ENCODE measurements around the gene PER1.
A peak's percentile ranks its signal among the peaks of the same experiment; 100 is the strongest.

The PER1 gene

DNA sequence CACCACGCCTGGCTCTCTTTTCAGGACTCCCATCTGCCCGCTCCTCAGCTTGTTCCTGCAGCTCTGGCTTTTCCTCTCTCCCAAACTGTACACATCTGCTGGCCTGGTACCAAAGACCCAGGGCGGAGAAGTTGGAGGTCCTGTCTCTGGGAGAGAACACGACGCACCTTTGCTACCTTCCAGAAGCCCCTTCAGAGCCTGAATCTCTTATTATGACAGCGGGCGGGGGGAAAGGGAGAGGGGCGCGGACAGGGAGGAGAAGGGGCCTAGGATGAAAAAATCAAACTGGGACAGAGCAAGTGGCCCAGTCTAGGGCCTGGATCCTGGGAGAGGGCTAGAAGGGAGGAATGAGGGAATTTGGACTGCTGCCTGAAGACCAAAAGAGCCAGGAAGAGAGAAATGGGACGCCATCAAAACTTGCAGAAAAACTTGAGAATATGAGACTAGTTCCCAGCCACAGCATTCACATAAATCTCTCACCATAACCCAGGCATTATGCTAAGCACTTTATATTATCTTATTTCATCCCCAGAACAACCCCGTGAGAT is 2.5 kb upstream of the PER1 start:
- DNase-seq (ENCODE audit: low spot score) = no peak

- peak; percentile 87 for DNase-seq (ENCODE audit: low spot score)
These were observed 1.9 kb upstream of the PER1 start for GRCh38 chr17:8153957-8154607.

DNA sequence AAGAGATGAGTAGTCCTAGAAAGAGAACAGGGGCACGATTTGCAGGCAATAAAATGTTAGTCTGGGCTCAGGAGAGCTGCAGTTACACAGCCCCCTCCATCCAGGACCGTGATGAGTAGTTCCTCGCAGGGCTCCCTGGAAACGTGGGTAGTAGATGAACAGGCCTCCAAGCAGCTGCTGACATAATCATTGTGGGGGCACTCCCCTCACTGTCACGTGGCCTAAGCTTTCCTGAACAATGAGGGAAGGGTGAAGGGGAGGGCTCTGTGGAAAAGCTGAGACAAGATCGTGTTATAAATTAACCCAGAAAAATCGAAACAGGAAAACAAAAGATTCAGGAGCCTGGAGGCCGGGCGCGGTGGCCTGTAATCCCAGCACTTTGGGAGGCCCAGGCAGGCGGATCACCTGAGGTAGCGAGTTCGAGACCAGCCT is 1.3 kb upstream of the PER1 start:
- no peak for DNase-seq (ENCODE audit: low spot score)

DNA sequence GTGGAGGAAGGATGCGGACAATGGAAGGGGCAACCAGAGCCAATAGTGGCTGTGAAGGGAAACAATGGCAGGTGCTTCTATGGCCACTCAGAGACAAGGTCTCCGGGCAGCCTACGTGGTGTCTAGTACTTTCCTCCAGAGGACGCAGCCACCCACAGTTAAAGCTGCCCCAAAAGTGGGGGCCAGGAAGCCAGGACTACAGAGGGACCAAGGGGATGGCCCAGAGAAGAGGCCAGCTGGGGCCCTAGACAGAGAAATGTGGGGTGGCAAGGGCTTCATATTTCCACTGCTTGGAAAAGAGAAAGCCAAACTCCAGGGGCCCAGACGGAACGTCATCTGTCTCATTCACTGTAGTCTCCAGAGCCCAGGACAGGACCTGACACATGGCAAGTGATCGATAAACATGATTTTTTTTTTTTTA is 837 bp upstream of the PER1 start:
- DNase-seq (ENCODE audit: low spot score) = no peak

DNA sequence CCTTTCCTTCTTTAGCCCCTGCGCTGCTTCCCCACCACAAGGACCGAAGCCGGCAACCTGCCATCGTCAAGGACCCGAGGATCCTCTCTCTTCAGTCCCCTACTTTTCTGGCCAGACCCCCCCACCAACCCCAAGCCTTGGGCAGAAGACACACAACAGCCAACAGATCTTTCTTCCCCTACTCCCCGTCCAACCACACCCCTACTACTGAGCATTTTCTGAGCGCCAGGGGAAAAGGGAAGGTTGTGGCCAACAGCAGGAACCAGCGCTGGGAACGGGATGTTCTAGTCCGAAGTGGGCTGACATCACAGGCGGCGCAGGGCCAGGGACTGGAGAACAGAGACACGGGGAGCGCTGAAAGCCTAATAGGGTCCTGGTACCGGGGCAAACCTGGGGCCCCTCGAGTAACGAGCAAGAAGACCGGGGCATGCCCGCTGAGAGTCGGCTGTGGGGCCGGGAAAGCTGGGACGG is 528 bp downstream of the PER1 start:
- DNase-seq (ENCODE audit: low spot score) = no peak

GRCh38 chr17:8151120-8151640 is 1.0 kb downstream of the PER1 start:
- DNase-seq (ENCODE audit: low spot score) = peak; percentile 90

DNA sequence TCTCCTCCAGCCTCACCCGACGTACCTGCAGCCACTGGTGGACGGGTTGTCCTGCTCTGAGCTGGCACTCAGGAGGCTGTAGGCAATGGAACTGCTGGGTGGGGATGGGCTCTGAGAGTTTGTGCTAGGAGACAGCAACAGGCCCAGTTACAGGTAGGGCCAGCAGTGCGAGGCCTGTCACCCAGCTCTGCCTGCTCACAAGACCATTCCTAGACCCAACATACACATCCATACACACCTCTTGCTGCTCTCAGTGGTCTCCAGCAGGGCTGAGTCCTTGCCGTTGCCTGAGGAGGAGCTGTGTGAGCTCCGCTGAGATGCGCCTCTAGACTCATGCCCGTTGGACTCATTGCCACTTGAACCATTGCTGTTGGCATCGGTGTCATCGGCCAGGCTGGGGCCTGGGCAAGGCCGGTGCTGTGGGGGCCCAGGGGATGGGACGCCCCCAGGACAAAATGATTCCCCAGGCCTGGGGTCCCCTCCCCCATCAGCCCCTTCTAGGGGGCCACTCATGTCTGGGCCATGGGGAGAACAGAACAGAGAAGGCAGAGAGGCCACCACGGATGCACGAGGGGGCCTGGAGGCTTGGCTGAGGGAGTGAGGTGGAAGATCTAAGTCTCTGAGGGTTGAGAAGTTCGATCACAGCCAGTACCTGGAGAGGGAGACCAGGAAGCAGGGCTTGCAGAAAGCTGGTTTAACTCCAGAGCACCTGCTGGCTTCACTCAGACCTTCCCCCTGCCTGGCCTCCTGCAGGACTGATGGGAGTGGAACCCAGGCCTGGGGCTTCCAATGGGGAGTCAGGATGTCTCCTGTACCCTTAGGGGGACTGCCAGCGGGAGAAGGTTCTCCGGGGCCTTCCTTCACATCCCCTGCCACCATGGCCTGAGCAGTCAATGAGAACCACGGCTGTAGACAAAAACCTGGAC is 1.7 kb downstream of the PER1 start:
- no peak for DNase-seq (ENCODE audit: low spot score)

GRCh38 chr17:8149419-8150193 is 2.6 kb downstream of the PER1 start:
- DNase-seq (ENCODE audit: low spot score) = no peak

GRCh38 chr17:8148560-8148959 is 3.6 kb downstream of the PER1 start:
- DNase-seq (ENCODE audit: low spot score) = no peak

- DNase-seq (ENCODE audit: low spot score) = no peak
These were observed 4.3 kb downstream of the PER1 start for GRCh38 chr17:8147805-8148404.

DNA sequence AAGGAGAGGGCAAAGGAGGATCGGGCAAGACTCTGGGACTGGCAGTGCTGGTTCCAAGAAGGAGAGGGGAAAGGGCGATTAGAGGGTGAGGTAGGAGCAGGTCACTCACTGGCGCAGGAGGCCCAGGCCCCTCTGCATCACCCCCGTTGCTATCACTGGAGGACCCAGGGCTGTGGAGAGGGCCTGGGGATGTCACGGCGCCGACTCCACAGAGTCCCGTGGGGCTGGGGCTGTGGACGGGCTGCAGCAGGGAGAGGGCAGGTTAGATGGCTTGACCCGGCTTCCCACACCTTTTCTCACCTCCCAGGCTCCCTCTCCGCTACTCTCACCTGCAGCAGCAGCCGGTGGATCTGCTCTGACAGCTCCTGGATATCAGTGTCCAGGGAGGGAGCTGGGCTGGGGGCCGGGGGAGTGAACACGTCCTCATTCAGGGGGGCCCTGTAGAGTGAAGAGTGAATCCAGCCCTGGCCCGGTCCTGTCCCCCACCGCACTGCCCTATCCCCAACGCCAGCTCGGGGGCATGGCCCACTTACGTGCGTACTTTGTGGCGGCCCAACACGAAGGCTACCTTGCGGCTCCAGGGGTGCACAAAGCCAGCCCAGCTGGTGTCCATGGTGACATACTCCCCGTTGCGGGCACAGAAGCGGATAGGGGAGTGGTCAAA is 4.9 kb downstream of the PER1 start:
- no peak for DNase-seq (ENCODE audit: low spot score)

GRCh38 chr17:8146381-8147140 is 5.6 kb downstream of the PER1 start:
- DNase-seq (ENCODE audit: low spot score) = no peak

DNA sequence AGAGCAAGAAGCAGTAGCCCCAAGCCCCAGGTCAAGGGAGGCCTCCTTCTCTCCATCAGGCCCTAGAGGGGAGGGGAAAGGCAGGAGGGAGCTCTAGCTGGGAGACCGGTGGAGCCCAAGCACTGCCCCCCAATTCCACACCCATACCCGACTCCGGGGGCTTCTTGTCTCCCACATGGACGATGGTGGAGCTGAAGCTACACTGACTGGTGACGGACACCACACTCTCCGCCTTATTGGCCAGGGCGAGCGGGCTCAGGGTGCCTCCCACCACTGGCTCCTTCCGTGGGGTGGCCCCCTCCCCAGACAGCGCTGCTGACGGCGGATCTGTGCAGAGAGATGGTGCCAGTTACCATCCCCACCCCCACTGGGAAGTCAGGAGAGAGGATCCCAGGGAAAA is 6.4 kb downstream of the PER1 start:
- DNase-seq (ENCODE audit: low spot score) = no peak

DNA sequence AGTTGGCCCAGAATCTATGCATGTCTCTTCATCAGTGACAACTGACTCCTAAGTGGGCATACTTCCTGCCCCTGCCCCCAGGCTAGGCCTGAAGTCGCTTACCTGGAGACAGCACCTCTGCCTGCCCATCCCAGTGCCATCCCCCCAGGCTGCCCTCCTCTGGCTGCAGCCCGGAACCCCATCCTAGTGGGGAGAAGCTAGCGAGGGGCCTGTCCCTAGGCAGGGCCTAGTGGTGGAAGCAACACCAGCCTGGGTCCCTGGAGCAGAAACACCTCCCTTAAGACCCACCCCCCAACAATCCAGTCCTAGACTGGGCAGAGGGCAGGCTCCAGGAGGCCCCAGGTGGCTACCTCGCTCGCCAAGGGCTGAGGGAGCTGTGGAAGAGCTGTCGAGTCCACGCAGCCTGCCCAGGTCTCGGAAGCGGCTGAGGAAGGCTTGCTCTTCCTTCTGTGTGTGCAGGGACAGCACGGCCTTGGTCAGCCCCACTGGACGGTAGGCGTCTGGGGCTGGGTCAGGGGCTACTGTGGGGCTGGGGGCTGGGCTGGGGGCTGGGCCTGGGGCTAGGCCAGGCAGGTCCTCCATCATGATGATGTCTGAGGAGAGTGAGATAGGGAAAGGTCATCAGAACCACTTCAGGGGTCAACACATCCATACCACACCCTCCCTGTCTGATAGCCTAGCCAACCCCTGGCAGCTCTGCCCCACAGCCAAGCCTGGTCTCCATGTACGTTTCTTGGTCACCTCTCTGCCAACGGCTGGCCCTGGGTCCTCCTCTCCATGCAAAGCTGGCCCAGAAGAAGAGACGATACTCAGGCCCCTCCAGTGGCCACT is 7.6 kb downstream of the PER1 start:
- no peak for DNase-seq (ENCODE audit: low spot score)

- no peak for DNase-seq (ENCODE audit: low spot score)
These were observed 8.4 kb downstream of the PER1 start for GRCh38 chr17:8143581-8144400.

DNA sequence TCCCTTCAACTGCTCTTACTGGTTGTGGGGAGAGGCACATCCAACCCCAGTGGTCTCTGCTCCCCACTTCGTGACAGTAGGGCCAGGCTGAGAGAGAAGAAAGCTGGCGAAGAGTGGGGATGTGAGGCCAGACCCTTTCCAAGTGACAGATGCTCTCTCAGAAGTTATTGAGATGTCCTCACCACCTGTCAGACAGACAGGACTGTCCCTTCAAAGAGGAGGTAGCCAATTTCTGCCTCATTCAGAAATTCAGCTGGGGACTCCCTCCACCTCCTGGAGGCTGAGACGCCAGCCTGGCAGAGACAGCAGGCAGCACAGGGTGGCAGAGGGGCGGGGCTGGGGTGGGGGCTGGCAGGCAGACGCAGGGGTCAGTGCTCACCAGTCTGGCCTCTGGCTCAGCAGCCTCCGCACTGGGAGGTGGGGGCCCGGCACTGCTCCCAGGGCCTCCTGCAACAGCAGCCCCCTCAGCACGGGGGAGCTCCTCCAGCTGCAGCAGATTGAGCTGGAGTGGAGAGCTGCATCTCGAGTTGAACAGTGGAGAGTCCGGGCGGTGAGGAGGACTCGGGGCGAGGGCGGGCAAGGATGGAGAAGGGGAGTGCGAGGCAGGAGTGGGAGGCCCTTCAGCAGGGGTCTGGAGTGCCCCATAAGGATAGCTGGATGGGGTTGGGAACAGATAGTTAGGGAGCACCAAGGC is 9.2 kb downstream of the PER1 start:
- no peak for DNase-seq (ENCODE audit: low spot score)

DNA sequence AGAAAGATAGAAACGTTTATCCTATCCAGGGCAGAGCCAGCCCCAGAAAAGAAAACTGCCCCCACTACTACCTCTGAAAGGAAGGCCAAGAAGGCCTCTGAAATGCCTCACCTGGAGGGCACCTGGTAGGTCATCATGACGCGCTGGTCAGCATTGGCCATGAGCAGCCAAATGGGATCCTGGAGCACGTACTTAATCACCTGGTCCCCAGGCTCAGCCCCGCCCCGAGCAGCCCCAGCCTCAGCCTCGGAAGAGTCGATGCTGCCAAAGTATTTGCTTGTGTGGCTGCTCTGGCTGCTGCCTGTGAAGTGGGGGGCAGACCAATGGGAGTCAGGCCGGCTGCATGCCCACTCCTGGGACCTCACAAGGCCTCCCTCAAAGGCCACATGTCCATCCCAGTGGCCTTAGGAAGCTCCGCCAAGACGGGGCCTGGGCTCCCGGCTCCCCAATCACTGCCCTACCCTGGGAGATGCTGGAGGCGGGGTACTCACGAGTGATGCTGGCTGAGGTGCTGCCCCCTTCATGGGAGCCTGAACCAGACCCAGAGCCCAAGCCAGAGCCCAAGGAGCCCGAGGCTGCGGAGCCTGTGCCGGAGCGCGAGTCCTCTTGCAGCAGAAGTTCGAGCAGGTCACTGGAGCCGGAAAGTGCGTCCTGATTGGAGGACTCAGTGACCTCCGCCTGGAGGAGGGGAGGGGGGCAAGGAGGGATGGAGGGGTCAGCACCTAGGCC is 9.9 kb downstream of the PER1 start:
- DNase-seq (ENCODE audit: low spot score) = no peak

Measured in activated CD4-positive, alpha-beta T cell treated with anti-CD3 and anti-CD28 coated beads, Interleukin-2, Interleukin-4, amounts not matched to agents 100 ng/mL and 50 ng/mL, durations not matched to agents 16 hours and 8 hours (primary cell).